Keratinocyte (primary cell): Measurements from ENCODE around the gene CCR7. TPM values are rescaled to one million over a fixed set of nuclear protein-coding genes. Genes with fewer than 3 reads are reported as not detected.

Experiments
- DNase-seq: peaks from one replicate; pipeline ENCODE4 v3.0.0-alpha.2; 2011; ENCODE audit warnings: low read depth, missing footprints, low spot score
- FAIRE-seq: peaks from 2 replicates; lab custom pipeline; 2011; peaks lifted over from hg19 to GRCh38; lab: Jason Lieb, UNC
- H2AFZ ChIP-seq: 2 replicates; pipeline ENCODE4 v1.6.0; 2012; ENCODE audit warnings: low read length, control low read depth, inconsistent platforms; ENCODE audit not compliant: control insufficient read depth
- H3K27ac ChIP-seq: 2 replicates; pipeline ENCODE4 v1.5.1; 2011; ENCODE audit warnings: low read length; ENCODE audit not compliant: control insufficient read depth, insufficient read depth
- H3K27me3 ChIP-seq: 3 replicates; pipeline ENCODE4 v1.6.0; 2011; ENCODE audit warnings: low read length; ENCODE audit not compliant: control insufficient read depth, insufficient read depth; ENCODE audit errors: extremely low read depth
- H3K36me3 ChIP-seq, 2 experiments: 2 replicates in 1 of 2; 3 replicates in 1 of 2; pipeline ENCODE4 v1.5.1; 2011; ENCODE audit warnings: low read length in 2 of 2, mild to moderate bottlenecking in 1 of 2; ENCODE audit not compliant: control insufficient read depth in 2 of 2, insufficient read depth in 2 of 2; ENCODE audit errors: extremely low read depth in 1 of 2
- H3K4me1 ChIP-seq: 3 replicates; pipeline ENCODE4 v1.5.1; 2011; ENCODE audit warnings: low read length; ENCODE audit not compliant: control insufficient read depth, insufficient read depth; ENCODE audit errors: extremely low read depth
- H3K4me2 ChIP-seq: 3 replicates; pipeline ENCODE4 v1.6.0; 2011; ENCODE audit warnings: low read depth, low read length; ENCODE audit not compliant: control insufficient read depth, insufficient read depth; ENCODE audit errors: extremely low read depth
- H3K4me3 ChIP-seq, 3 experiments: fragments of 200-600 bp in 1 of 3; sonication (generic) in 1 of 3; 2 replicates in 2 of 3; 3 replicates in 1 of 3; pipeline ENCODE4 v1.5.1; 2011 to 2016; ENCODE audit warnings: low read length in 3 of 3, mild to moderate bottlenecking in 3 of 3, control low read depth in 2 of 3, inconsistent platforms in 1 of 3, low read depth in 1 of 3, mixed read lengths in 1 of 3, mixed run types in 1 of 3, moderate library complexity in 1 of 3; ENCODE audit not compliant: control insufficient read depth in 2 of 3, insufficient read depth in 2 of 3; ENCODE audit errors: extremely low read depth in 1 of 3
- H3K79me2 ChIP-seq: 2 replicates; pipeline ENCODE4 v1.6.0; 2012; ENCODE audit warnings: low read length; ENCODE audit not compliant: control insufficient read depth, insufficient read depth
- H3K9ac ChIP-seq: 3 replicates; pipeline ENCODE4 v1.6.0; 2011; ENCODE audit warnings: low read length; ENCODE audit not compliant: control insufficient read depth, insufficient read depth; ENCODE audit errors: extremely low read depth
- H3K9me1 ChIP-seq: 3 replicates; pipeline ENCODE4 v1.6.0; 2011; ENCODE audit warnings: low read length; ENCODE audit not compliant: control insufficient read depth, insufficient read depth; ENCODE audit errors: extremely low read depth
- H3K9me3 ChIP-seq: 2 replicates; pipeline ENCODE4 v1.5.1; 2012; ENCODE audit warnings: low read depth, low read length; ENCODE audit not compliant: control insufficient read depth
- H4K20me1 ChIP-seq: 3 replicates; pipeline ENCODE4 v1.6.0; 2011; ENCODE audit warnings: low read length; ENCODE audit not compliant: control insufficient read depth, insufficient read depth; ENCODE audit errors: extremely low read depth
- EZH2 ChIP-seq: IDR thresholded peaks from one replicate; pipeline ENCODE4 v1.6.1; 2012; ENCODE audit warnings: inconsistent platforms, mild to moderate bottlenecking, low read length, moderate library complexity
- dilution Hi-C: fragments of 300-500 bp; cut with MboI; formaldehyde crosslinking; loops from one replicate; pipeline ENCODE4 v1.7.0; 2020; ENCODE audit warnings: low sequenced_read_pairs; ENCODE audit not compliant: extremely low pct_ligation_motif_present
- polyA plus RNA-seq, 5 experiments: library from polyadenylated mRNA; depleted of rRNA in 3 of 5; stranded (reverse) in 3 of 5; stranded (forward) in 1 of 5; unstranded in 1 of 5; fragments of >200 nt; gene quantifications; 1 replicate in 1 of 5; 2 replicates in 3 of 5; 3 replicates in 1 of 5; pipeline versions ENCODE4 v1.2.1 to v1.2.3, GENCODE V29; 2011 to 2012; ENCODE audit warnings: missing spikeins in 2 of 5, low read depth in 1 of 5, low replicate concordance in 1 of 5
- TF ChIP-seq, protein P1 (sequence below), 3 experiments: IDR thresholded peaks in 1 of 3; conservative IDR thresholded peaks in 1 of 3; optimal IDR thresholded peaks in 1 of 3; 2 replicates in 2 of 3; 3 replicates in 1 of 3; pipeline versions ENCODE3 to v1.5.1; 2011; ENCODE audit warnings: low read length in 3 of 3, mild to moderate bottlenecking in 3 of 3, moderate library complexity in 2 of 3, control low read depth in 1 of 3, inconsistent platforms in 1 of 3; ENCODE audit not compliant: insufficient read depth in 2 of 3; ENCODE audit errors: extremely low read depth in 1 of 3

Gene CCR7
- polyA plus RNA-seq, 1 donor (not counting 4 experiments of a cell fraction or from before 2014, with no cell fraction given), result 0.16 TPM

DNA sequence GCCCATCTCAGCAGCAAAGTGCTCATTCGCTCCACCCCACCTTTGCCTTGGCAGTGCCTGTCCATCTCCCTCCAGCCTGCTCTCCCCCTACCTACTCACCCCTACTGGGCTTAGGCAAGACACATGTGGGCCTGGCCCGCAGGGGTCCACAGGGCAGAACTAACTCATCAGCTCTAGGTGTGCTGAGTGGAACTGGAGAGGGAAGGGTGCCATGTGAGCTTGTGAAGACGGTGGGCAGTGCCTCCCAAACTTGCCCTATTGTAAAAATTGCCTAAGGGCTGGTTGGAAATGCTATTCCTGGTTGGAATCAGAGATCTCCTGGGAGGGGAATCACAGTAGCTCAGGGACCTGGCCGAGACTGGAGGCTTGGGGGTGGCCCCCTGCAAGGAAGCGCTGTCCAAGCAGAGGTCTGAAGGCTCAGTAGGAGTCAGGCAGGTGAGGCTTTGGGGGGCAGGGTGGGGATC lies 34.7 kb downstream of the CCR7 start:
- peaks cover 54% of the 10 kb centered on the region for H3K4me1 ChIP-seq
- H3K27ac ChIP-seq, result peak overlapping the region; percentile 68
- H3K9me3 ChIP-seq, result no peaks in the 10 kb centered on the region
- H3K27me3 ChIP-seq, result no peaks in the 10 kb centered on the region
- H3K36me3 ChIP-seq, result peaks cover 2 to 3% of the 10 kb centered on the region in 2 experiments
- no peaks in the 10 kb centered on the region for H3K79me2 ChIP-seq
- FAIRE-seq, result no peak
- H3K9ac ChIP-seq, result peak overlapping the region; percentile 26
- H2AFZ ChIP-seq, result no peak overlapping the region
- no peak for DNase-seq
- peak overlapping the region in 1 of 3 experiments; percentile 7 for H3K4me3 ChIP-seq
- peak overlapping the region; percentile 1 for H3K4me2 ChIP-seq
- no peak for TF ChIP-seq EZH2
- TF ChIP-seq, protein P1, sequence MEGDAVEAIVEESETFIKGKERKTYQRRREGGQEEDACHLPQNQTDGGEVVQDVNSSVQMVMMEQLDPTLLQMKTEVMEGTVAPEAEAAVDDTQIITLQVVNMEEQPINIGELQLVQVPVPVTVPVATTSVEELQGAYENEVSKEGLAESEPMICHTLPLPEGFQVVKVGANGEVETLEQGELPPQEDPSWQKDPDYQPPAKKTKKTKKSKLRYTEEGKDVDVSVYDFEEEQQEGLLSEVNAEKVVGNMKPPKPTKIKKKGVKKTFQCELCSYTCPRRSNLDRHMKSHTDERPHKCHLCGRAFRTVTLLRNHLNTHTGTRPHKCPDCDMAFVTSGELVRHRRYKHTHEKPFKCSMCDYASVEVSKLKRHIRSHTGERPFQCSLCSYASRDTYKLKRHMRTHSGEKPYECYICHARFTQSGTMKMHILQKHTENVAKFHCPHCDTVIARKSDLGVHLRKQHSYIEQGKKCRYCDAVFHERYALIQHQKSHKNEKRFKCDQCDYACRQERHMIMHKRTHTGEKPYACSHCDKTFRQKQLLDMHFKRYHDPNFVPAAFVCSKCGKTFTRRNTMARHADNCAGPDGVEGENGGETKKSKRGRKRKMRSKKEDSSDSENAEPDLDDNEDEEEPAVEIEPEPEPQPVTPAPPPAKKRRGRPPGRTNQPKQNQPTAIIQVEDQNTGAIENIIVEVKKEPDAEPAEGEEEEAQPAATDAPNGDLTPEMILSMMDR (optimal IDR thresholded peaks at IDR 0.05 in 1 of 3, IDR thresholded peaks at IDR 0.05 in 1 of 3, conservative IDR thresholded peaks at IDR 0.05 in 1 of 3; ENCODE audit: extremely low read depth in 1 of 3, insufficient read depth in 2 of 3, low read length in 3 of 3), result no peak
- H3K9me1 ChIP-seq, result no peaks in the 10 kb centered on the region
- no peaks in the 10 kb centered on the region for H4K20me1 ChIP-seq
- dilution Hi-C loops, result no loop called here

DNA sequence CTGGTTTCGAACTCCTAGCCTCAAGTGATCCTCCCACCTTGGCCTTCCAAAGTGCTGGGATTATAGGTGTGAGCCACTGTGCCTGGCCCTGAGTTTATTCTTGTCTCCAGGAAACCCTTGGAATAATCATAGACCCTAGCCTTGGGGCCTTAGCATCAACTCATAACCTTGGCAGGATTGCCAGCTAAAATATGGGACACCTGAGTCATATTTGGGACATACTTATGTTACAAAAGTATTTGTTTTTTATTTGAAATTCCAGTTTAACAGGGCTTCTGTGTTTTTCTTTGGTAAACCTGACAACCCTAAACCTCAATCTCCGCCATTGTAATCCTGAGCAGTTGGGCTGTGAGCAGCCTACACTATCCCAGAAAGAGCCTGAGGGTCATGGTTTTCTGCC lies 35.3 kb downstream of the CCR7 start:
- Histone ChIP-seq H3K36me3 (peaks cover 2 to 3% of the 10 kb centered on the region in 2 experiments), H3K27ac (peak overlapping the region; percentile 68), H4K20me1 (no peaks in the 10 kb centered on the region), H3K4me1 (peaks cover 54% of the 10 kb centered on the region), H3K9ac (no peak overlapping the region), H3K4me3 (no peak overlapping the region), H3K27me3 (no peaks in the 10 kb centered on the region), H3K4me2 (peak overlapping the region; percentile 1), H3K9me1 (no peaks in the 10 kb centered on the region), H3K79me2 (no peaks in the 10 kb centered on the region), H2AFZ (no peak overlapping the region), H3K9me3 (no peaks in the 10 kb centered on the region)
- no peak for DNase-seq
- no peak for TF ChIP-seq EZH2
- TF ChIP-seq, protein P1 (optimal IDR thresholded peaks at IDR 0.05 in 1 of 3, IDR thresholded peaks at IDR 0.05 in 1 of 3, conservative IDR thresholded peaks at IDR 0.05 in 1 of 3; ENCODE audit: extremely low read depth in 1 of 3, insufficient read depth in 2 of 3, low read length in 3 of 3), result no peak
- dilution Hi-C loops, result no loop called here
- FAIRE-seq, result no peak
